BJ (cell line): ENCODE measurements around the gene SMIM35. TPM values are rescaled to one million over a fixed set of nuclear protein-coding genes. Genes with fewer than 3 reads are reported as not detected.

Experiments
- CTCF ChIA-PET: fragments of 350-600 bp; formaldehyde crosslinking; extraction: SDS; loops from one replicate; lab custom pipeline; 2021; ENCODE audit warnings: antibody characterized with exemption, inconsistent platforms; lab: Yijun Ruan, JAX
- POLR2A ChIA-PET: fragments of 300-600 bp; sonication (Branson Sonifier 250); formaldehyde crosslinking; extraction: SDS; loops from one replicate; lab custom pipeline; 2021; ENCODE audit warnings: antibody characterized with exemption; lab: Charles Lee
- DNase-seq: peaks from one replicate; pipeline ENCODE4 v3.0.0-alpha.2; 2011; ENCODE audit warnings: low read depth
- H3K27me3 ChIP-seq: 2 replicates; pipeline ENCODE4 v1.6.0; 2011; ENCODE audit warnings: low read length; ENCODE audit not compliant: control insufficient read depth, insufficient read depth
- H3K36me3 ChIP-seq: 2 replicates; pipeline ENCODE4 v1.5.1; 2011; ENCODE audit warnings: low read length; ENCODE audit not compliant: control insufficient read depth, insufficient read depth
- H3K4me3 ChIP-seq: 2 replicates; pipeline ENCODE4 v1.5.1; 2011; ENCODE audit warnings: low read depth, mild to moderate bottlenecking, control low read depth, low read length
- CTCF ChIP-seq: IDR thresholded peaks from 2 replicates; pipeline ENCODE4 v1.5.1; 2011; ENCODE audit warnings: low read depth, mild to moderate bottlenecking, control low read depth, inconsistent platforms, low read length, moderate library complexity; ENCODE audit not compliant: insufficient read depth
- polyA plus RNA-seq: library from polyadenylated mRNA; depleted of rRNA; stranded (reverse); fragments of >200 nt; gene quantifications from 2 replicates; pipeline ENCODE4 v1.2.3, GENCODE V29; 2011

Gene SMIM35
- polyA plus RNA-seq, 1 experiment = not detected

- no peak overlapping the region for H3K4me3 ChIP-seq
- no peak for TF ChIP-seq CTCF
- no peak for DNase-seq
- no peaks in the 10 kb centered on the region for H3K36me3 ChIP-seq
- POLR2A ChIA-PET = no interaction called here
- CTCF ChIA-PET = no interaction called here
- no peaks in the 10 kb centered on the region for H3K27me3 ChIP-seq
Measured at GRCh38 chr11:117995472-117995871, 91.3 kb downstream of the SMIM35 start.

GRCh38 chr11:117993988-117994745 lies 92.6 kb downstream of the SMIM35 start:
- CTCF ChIA-PET = interaction anchor here (0.5 kb wide), 1 partner anchor 152 kb away, joined by 3 read pairs; no protein-coding TSS in a partner anchor
- TF ChIP-seq CTCF = no peak

DNA sequence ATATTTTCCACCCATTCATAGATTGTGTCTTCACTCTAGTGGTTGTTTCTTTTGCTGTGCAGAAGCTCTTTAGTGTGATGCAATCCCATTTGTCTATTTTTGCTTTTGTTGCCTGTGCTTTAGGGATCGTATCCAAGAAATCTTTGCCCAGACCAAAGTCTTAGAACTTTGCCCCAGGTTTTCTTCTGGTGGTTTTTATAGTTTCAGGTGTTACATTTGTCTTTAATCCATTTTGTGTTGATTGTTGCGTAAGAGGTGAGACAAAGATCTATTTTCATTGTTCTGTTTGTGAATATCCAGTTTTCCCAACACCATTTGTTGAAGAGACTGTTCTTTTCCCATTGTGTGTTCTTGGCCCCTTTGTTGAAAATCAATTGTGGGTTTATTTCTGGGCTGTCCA lies 94.1 kb downstream of the SMIM35 start:
- Histone ChIP-seq H3K27me3 (no peaks in the 10 kb centered on the region), H3K4me3 (no peak overlapping the region), H3K36me3 (no peaks in the 10 kb centered on the region)
- POLR2A ChIA-PET = no interaction called here
- TF ChIP-seq CTCF = no peak
- CTCF ChIA-PET = no interaction called here
- DNase-seq = no peak

More at GRCh38 chr11:117993988-117994745, 92.6 kb downstream of the SMIM35 start:
- POLR2A ChIA-PET = no interaction called here
- Histone ChIP-seq H3K27me3 (no peaks in the 10 kb centered on the region), H3K4me3 (no peak overlapping the region), H3K36me3 (no peaks in the 10 kb centered on the region)
- DNase-seq = no peak

- TF ChIP-seq CTCF = no peak
Measured at GRCh38 chr11:117992136-117992535, 94.6 kb downstream of the SMIM35 start.

GRCh38 chr11:117989351-117990102 lies 97.2 kb downstream of the SMIM35 start:
- Histone ChIP-seq H3K4me3 (no peak overlapping the region), H3K27me3 (peaks cover 1% of the 10 kb centered on the region; the same call in 1 of the 2 replicates), H3K36me3 (no peaks in the 10 kb centered on the region)
- ChIA-PET POLR2A (no interaction called here), CTCF (no interaction called here)
- DNase-seq = no peak
- no peak for TF ChIP-seq CTCF

More at GRCh38 chr11:117992136-117992535, 94.6 kb downstream of the SMIM35 start:
- DNase-seq = no peak
- Histone ChIP-seq H3K36me3 (no peaks in the 10 kb centered on the region), H3K27me3 (no peaks in the 10 kb centered on the region), H3K4me3 (no peak overlapping the region)
- CTCF ChIA-PET = no interaction called here
- POLR2A ChIA-PET = no interaction called here
